ENCODE measurements around the gene GDAP2.
"Not testable (repeated sequence)": the region's sequence is repeated elsewhere in the genome, so short reads cannot be mapped to it uniquely, and the experiment has no call there.

Gene GDAP2

DNA sequence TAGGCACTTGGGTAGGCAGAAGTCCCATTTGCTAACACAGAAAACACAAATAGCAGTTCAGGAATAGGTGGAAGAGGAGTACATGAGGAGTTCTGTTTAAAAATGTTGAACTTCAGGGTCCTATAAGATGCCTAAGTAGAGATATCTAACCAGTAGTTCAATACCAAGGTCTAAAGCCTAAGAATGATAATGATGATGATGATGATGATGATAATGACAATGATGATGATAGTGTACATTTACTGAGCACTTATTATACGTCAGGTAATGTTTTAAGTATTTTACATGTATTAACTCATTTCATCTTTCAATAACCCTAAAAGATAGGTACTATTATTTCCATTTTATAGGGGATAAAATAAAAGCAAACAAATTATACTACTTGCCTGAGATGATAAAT is 50.1 kb downstream of the GDAP2 start:
- Mint-ChIP-seq H3K4me1 (ENCODE audit: low read depth) (no peaks in the 10 kb centered on the region), H3K4me3 (no peak overlapping the region), H3K9me3 (peaks cover 7% of the 10 kb centered on the region), H3K27me3 (no peaks in the 10 kb centered on the region), H3K27ac (no peak overlapping the region), H3K36me3 (ENCODE audit: low read depth) (peaks cover 67% of the 10 kb centered on the region)

DNA sequence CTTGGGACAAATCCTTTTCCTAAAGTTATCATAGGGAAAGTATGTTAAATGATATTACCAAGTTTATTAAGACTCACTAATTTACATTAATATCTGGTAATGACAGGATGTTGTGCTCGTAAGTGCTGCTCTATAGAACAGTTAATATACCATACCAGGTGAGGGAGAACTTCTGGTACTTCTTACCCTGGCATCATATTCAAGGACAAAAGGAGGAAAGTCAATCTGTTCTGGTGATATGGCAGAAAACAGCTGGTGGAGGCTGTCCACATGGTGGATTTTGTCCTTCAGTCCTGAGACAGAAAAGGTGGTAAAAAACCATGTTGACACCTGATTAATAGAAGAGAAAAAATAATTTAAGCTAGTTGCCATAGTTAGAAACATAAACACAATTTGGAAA is 51.6 kb downstream of the GDAP2 start:
- H3K4me1 Mint-ChIP-seq (ENCODE audit: low read depth): no peaks in the 10 kb centered on the region
- H3K4me3 Mint-ChIP-seq: no peak overlapping the region
- no peaks in the 10 kb centered on the region for H3K27me3 Mint-ChIP-seq
- H3K27ac Mint-ChIP-seq: no peak overlapping the region
- H3K36me3 Mint-ChIP-seq (ENCODE audit: low read depth): peaks cover 72% of the 10 kb centered on the region
- peaks cover 16% of the 10 kb centered on the region for H3K9me3 Mint-ChIP-seq

GRCh38 chr1:117871013-117871412 is 58.4 kb downstream of the GDAP2 start:
- Mint-ChIP-seq H3K4me3 (no peak overlapping the region), H3K9me3 (peaks cover 22% of the 10 kb centered on the region), H3K27me3 (no peaks in the 10 kb centered on the region), H3K36me3 (ENCODE audit: low read depth) (peaks cover 92% of the 10 kb centered on the region), H3K4me1 (ENCODE audit: low read depth) (no peaks in the 10 kb centered on the region), H3K27ac (no peak overlapping the region)

DNA sequence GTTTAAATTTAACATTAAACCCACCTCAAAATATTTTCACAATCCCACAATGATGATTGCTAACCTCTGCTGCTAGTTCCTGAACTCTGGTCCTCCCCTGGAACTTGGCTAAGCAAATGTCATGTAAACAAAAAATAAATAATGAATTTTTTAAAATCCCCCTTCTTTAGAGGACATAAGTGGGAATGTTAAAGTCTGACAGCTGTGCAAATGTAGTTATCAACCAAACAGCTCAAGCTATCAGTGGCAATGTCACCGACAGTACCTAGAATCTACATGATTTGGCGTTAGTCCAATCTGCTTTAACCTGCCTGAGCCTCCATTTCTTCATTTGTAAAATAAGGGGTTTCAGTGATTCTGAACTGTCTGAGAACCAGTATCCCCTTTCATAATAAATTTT is 67.7 kb downstream of the GDAP2 start:
- Mint-ChIP-seq H3K27me3 (no peaks in the 10 kb centered on the region), H3K27ac (no peak overlapping the region), H3K4me3 (no peak overlapping the region), H3K9me3 (peaks cover 3% of the 10 kb centered on the region), H3K4me1 (ENCODE audit: low read depth) (no peaks in the 10 kb centered on the region), H3K36me3 (ENCODE audit: low read depth) (peaks cover 23% of the 10 kb centered on the region)

DNA sequence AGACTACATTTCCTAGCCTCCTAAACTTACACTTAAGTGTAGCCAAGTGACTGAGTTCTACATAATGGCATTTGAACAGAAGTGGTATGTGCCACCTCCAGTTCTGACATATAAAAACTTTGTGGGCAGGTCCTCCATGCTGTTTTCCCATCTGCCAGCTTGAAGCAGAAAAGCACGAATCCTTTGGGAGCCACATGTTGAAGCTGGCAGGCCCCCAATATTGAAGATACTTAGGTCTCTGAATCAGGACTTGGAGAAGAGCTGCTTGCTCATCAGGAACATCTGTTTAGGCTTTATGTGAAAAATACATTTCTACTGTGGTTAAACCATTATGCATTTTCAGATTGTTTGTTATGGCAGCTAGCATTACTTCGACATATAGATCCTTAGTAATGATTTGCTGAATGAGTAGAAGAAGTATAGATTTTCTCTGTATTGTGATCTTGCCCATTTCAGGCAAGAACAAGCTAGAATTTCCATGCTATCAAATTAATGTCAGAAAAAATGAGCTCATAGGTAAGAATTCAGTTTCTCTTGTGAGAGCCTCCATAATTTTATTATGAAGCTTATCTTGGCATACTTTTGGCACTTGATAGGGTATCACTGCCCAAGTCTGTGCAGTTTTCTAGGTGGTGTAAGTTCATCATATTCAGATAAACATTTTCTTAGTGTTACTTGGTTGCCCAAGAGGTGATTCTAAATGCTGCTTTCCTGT is 68.4 kb downstream of the GDAP2 start:
- H3K9me3 Mint-ChIP-seq: peaks cover under 1% of the 10 kb centered on the region
- no peaks in the 10 kb centered on the region for H3K4me1 Mint-ChIP-seq (ENCODE audit: low read depth)
- H3K4me3 Mint-ChIP-seq: no peak overlapping the region
- H3K27me3 Mint-ChIP-seq: no peaks in the 10 kb centered on the region
- no peak overlapping the region for H3K27ac Mint-ChIP-seq
- H3K36me3 Mint-ChIP-seq (ENCODE audit: low read depth): peaks cover 19% of the 10 kb centered on the region

DNA sequence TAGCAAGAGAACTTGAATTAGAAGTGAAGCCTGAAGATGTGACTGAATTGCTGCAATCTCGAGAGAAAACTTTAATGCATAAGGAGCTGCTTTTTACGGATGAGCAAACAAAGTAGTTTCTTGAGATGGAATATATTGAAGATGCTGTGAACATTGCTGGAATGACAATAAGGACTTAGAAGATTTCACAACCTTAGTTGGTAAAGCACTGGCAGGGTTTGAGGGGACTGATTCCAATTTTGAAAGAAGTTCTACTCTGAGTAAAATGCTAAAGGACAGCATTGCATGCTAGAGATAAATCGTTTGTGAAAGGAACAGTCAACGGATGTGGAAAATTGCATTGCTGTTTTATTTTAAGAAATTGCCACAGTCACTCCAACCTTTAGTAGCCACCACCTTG is 69.5 kb downstream of the GDAP2 start:
- Mint-ChIP-seq H3K36me3 (ENCODE audit: low read depth) (peaks cover 11% of the 10 kb centered on the region), H3K4me3 (no peak overlapping the region), H3K4me1 (ENCODE audit: low read depth) (no peaks in the 10 kb centered on the region), H3K27ac (no peak overlapping the region), H3K9me3 (no peaks in the 10 kb centered on the region), H3K27me3 (no peaks in the 10 kb centered on the region)

GRCh38 chr1:117857418-117857817 is 72.0 kb downstream of the GDAP2 start:
- Mint-ChIP-seq H3K4me1 (ENCODE audit: low read depth) (no peaks in the 10 kb centered on the region), H3K4me3 (no peak overlapping the region), H3K36me3 (ENCODE audit: low read depth) (peaks cover 4% of the 10 kb centered on the region), H3K27me3 (no peaks in the 10 kb centered on the region), H3K9me3 (no peaks in the 10 kb centered on the region), H3K27ac (no peak overlapping the region)

- no peaks in the 10 kb centered on the region for H3K4me1 Mint-ChIP-seq (ENCODE audit: low read depth)
- no peaks in the 10 kb centered on the region for H3K27me3 Mint-ChIP-seq
- no peaks in the 10 kb centered on the region for H3K9me3 Mint-ChIP-seq
- H3K4me3 Mint-ChIP-seq: no peak overlapping the region
- H3K36me3 Mint-ChIP-seq (ENCODE audit: low read depth): peaks cover 8% of the 10 kb centered on the region
- no peak overlapping the region for H3K27ac Mint-ChIP-seq
Measured at GRCh38 chr1:117852853-117853553, 76.4 kb downstream of the GDAP2 start.

DNA sequence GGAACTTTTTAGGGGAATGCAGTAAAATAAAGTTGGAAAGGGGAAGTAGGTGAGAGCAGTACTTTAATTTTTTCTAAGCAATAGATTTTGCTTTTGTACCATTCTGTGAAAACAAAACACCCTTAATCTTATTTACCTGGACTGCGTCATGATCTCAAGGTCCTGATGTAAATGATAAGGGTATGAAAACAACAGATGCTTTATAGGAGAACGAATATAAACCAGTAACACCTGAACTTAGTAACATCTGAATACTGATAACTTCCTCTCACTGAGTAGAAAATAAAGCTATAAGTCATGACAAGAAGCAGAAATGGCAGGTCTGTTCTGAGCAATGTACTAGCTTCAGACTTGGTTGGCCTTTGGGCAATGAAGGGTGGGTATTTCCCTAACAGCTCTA is 77.7 kb downstream of the GDAP2 start:
- H3K9me3 Mint-ChIP-seq: no peaks in the 10 kb centered on the region
- H3K4me1 Mint-ChIP-seq (ENCODE audit: low read depth): no peaks in the 10 kb centered on the region
- peaks cover 8% of the 10 kb centered on the region for H3K36me3 Mint-ChIP-seq (ENCODE audit: low read depth)
- H3K27ac Mint-ChIP-seq: no peak overlapping the region
- H3K4me3 Mint-ChIP-seq: no peak overlapping the region
- H3K27me3 Mint-ChIP-seq: no peaks in the 10 kb centered on the region

DNA sequence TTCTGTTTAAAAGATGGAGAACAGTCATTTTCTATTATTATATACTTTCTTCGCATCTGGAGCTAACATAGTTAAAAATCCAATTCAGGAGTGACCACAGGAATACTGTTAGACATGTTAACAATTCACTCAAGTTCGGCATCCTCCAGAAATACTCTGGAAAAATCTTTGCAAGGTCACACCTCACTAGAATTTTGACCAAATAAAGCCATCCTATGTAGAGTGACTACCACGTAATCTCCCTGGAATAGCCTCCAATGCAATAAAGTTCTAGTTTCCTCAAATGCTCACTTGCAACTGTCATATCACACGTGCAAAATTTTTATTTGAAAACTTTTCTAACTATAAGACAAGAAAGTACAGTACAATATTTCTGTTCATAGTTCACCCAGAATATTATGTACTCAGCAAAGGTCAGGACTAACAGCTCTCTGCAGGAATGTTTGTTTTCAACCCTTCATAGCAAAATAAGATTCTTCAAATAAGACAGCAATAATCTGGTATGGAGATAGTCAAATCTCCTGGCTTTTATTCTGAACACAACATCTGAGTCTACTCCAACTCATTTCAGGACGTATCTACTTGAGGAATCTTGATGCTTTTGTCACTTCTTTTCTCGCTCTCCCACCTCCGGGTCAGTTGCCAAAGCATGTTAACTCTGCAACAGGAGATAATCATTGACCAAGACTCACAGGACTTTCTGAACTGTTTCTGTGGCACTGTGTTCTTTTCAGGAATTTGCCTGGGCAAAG is 82.6 kb downstream of the GDAP2 start:
- Mint-ChIP-seq H3K27ac (no peak overlapping the region), H3K9me3 (peaks cover 21% of the 10 kb centered on the region), H3K4me3 (no peak overlapping the region), H3K36me3 (ENCODE audit: low read depth) (peaks cover 33% of the 10 kb centered on the region), H3K27me3 (no peaks in the 10 kb centered on the region), H3K4me1 (ENCODE audit: low read depth) (no peaks in the 10 kb centered on the region)

- peaks cover 45% of the 10 kb centered on the region for H3K36me3 Mint-ChIP-seq (ENCODE audit: low read depth)
- H3K27me3 Mint-ChIP-seq; H3K4me1 Mint-ChIP-seq (ENCODE audit: low read depth); H3K27ac Mint-ChIP-seq; H3K4me3 Mint-ChIP-seq: not testable (repeated sequence)
- peaks cover 30% of the 10 kb centered on the region for H3K9me3 Mint-ChIP-seq
Measured at GRCh38 chr1:117844478-117844877, 84.9 kb downstream of the GDAP2 start.

GRCh38 chr1:117843791-117844190 is 85.6 kb downstream of the GDAP2 start:
- H3K4me1 Mint-ChIP-seq (ENCODE audit: low read depth): no peaks in the 10 kb centered on the region
- no peak overlapping the region for H3K4me3 Mint-ChIP-seq
- peaks cover 33% of the 10 kb centered on the region for H3K9me3 Mint-ChIP-seq
- H3K27me3 Mint-ChIP-seq: no peaks in the 10 kb centered on the region
- H3K27ac Mint-ChIP-seq: no peak overlapping the region
- H3K36me3 Mint-ChIP-seq (ENCODE audit: low read depth): peaks cover 48% of the 10 kb centered on the region

DNA sequence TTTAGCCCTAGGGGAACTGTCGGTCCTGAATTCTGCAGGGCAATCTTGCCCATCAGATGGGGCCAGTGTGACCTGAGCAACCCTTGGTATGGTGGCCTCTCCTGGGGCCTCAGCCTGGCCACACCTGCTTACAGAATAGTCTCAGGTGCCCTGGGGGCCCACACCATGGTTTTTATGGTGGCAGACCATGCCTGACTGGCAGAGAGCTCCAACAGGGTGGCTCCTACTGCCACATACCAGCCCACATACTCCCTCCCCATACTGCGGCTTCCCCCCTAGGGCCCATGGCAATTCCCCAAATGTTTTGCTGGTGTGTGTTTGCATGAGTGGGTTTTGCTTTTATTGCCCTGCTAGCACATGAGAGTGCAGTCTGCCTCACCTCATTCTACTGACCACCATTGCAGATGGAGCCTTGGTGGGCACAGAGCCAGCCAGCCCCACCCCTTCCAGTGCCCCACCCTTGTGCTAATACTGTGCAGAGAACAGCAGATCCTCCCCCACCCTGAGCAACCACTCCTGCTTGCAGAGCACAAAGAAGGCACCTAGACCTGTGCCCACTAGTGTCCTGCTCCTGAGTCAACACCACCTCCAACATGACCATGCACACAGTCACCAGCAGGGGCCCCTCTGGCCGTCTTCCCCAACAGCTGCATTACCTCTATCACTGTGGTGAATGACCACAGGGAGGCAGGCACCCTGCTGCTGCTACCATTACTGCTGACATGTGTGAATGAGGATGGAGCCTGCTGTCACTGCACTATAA is 86.8 kb downstream of the GDAP2 start:
- Mint-ChIP-seq H3K4me1 (ENCODE audit: low read depth) (no peaks in the 10 kb centered on the region), H3K27me3 (no peaks in the 10 kb centered on the region), H3K4me3 (no peak overlapping the region), H3K27ac (no peak overlapping the region), H3K36me3 (ENCODE audit: low read depth) (peaks cover 49% of the 10 kb centered on the region), H3K9me3 (peaks cover 34% of the 10 kb centered on the region)

DNA sequence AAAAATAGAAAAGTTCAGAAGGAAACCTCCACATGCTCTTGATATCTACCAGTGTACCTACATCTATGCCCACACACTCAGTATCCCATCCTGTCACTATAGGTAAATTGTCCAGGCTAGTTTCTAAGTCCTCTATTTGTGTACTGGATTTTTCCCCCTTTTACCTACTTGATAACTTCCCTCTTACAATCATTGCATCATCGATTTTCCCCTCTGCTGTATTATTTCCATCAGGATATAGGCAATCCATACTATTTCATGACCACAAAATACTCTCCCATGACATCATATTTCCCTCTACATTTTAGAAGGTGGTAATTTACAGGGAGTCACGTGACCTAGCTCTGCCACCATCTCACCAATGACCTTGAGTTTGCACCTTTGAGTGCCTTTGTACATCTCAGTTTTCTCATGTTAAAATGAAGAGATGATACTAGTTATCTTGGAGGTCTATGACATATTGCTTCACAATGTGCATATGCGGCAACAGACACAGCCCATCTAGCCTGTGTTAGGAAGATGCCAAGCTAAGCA is 88.2 kb downstream of the GDAP2 start:
- H3K9me3 Mint-ChIP-seq: peaks cover 34% of the 10 kb centered on the region
- H3K4me1 Mint-ChIP-seq (ENCODE audit: low read depth): no peaks in the 10 kb centered on the region
- H3K36me3 Mint-ChIP-seq (ENCODE audit: low read depth): peaks cover 53% of the 10 kb centered on the region
- H3K27ac Mint-ChIP-seq: no peak overlapping the region
- no peaks in the 10 kb centered on the region for H3K27me3 Mint-ChIP-seq
- H3K4me3 Mint-ChIP-seq: no peak overlapping the region
